NOMO-1 (cell line): ENCODE measurements around the gene MPST.

ENCODE experiments used
- DNase-seq, 2 experiments: peaks; one replicate each; lab custom pipeline; 2025; ENCODE audit not compliant: unreplicated experiment in 2 of 2; lab: John Stamatoyannopoulos, UW

Gene MPST

DNA sequence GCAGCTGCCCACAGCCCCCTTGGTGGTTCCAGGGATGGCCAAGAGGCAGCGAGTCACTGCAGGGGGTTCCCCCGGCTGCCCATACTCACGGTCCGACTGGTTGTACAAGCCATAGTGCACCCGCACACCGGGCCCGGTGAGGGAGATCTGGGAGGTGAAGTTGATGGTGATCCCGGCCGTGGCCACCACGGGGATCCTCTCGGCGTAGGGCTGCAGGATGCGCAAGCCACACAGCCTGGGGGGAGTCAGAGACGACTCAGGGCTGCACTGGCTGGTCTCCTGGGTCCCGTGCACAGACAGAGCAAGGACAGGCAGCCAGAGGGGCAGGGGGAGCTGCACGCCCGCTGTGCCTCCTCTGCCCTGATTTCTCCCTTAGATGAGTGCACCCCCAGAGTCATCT is 55.5 kb downstream of the MPST start:
- no peak for DNase-seq

DNA sequence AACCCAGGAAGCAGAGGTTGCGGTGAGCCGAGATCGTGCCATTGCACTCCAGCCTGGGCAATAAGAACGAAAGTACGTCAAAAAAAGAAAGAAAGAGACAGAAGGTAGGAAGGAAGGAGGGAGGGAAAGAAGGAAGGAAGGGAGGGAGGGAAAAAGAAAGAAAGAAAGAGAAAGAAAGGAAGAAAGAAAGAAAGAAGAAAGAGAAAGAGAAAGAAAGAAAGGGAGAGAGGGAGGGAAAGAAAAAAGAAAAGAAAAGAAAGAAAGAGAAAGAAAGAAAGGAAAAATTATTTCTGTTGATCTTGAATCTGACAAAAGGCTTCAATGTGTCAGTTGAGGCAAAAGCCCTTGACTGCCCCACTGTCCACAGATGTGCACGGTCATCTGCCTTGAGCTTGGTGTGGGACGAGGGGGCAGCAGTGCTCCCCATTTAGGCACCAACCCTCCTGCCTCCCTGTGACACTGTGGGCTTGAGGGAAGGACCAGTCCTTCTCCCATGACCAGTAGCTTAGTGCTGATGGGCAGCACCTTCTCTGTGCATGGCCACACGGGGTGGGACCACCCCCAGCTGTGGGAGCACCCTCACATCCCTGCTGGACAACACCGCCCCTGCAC is 56.4 kb downstream of the MPST start:
- no peak for DNase-seq

DNA sequence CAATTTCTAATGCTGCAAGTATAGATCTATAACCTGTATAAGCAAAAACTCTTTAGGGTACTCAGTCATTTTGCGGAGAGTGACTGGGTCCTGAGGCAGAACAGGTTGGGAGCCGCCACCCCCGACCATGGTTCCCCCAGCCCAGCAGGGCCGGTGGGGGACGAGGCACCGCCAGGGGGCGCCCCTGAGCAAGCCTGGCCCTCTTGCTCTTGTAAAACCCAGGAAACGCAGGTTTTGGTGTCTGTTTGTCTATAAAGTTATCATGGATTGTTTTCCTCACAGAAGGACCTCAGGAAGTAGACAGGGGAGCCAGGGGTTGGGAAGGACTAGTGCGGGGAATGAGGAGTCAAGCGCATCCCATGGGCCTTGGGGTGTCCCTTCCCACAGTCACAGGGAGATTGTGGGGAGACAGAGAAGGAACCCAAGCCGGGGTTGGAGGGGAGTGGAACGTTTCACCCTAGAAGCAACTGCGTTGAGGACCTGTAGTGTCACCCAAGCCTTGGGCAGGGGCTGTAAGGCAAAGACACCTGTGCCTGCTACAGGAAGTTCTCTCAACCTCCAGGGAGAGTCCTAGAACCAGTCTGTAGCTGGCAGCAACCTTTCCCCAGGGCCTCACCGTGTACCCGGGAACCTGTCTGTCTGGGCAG is 58.4 kb downstream of the MPST start:
- peak; percentile 32 to 39 for DNase-seq

DNA sequence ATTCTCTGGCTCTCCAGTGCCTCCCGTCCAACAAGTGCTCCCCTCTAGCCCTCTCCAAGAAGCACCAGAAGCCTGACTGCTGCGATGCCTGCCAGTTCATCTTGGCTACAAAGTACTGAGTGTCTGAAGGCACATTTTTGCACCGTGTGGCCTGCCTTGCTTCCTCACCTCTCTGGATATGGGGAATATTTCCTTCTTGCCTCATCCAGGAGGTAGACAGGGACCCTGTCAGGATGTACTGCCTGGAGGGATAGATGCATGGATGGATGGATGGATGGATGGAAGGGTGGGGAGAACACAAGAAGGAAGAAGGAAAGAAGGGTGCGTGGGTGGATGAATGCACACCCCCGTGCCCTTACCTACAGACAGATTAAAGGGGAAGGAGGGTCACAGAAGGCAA is 59.6 kb downstream of the MPST start:
- DNase-seq = no peak
